Stimulated activated CD4-positive, alpha-beta T cell treated with anti-CD3 and anti-CD28 coated beads, TNF-alpha, amount 100 ng/mL, for 24 hours (primary cell): ENCODE measurements around the gene EGFL6.
A peak's percentile ranks its signal among the peaks of the same experiment; 100 is the strongest.
"Not testable (repeated sequence)": the region's sequence is repeated elsewhere in the genome, so short reads cannot be mapped to it uniquely, and the experiment has no call there.

Experiments
- DNase-seq, 3 experiments: peaks; one replicate each; pipeline ENCODE4 v3.0.0-alpha.2; 2020; ENCODE audit warnings: low read depth in 3 of 3

Gene EGFL6

DNA sequence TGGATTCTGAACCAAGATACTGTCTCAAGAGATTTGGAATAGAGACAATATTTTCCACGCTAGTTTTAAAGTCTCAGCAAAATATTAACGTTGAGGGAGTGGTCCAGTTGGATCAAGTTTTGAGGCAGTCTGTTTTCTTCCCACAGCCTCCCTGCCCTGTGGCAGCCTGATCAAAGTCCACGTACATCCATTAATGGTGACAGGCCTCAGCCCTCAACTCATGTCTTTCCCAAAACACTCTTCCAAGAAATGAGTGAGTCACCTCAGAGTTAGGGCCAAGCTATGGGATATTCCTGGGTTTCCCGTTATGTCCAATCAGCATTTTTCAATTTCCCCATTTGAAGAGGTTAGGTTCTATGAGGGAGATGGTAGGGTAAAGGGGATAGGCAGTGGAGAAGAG, 28.5 kb downstream of the EGFL6 start:
- no peak for DNase-seq

DNA sequence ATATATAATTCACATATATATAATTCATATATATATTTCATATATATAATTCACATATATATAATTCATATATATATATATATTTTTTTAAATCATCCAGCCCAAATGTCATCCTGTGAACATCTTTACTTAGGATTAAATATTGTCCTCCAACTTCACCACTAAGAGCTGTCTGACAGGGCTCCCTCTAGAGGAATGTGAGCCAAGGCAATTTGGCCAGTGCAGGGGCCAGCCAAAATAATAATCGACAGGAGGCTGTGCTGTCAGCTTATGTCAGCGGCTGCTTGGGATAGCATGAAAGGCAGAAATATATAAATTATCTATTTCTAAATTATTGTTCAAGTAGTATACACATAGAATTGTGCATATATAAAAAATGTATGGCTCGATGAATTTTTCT, 29.5 kb downstream of the EGFL6 start:
- DNase-seq, result no peak

DNA sequence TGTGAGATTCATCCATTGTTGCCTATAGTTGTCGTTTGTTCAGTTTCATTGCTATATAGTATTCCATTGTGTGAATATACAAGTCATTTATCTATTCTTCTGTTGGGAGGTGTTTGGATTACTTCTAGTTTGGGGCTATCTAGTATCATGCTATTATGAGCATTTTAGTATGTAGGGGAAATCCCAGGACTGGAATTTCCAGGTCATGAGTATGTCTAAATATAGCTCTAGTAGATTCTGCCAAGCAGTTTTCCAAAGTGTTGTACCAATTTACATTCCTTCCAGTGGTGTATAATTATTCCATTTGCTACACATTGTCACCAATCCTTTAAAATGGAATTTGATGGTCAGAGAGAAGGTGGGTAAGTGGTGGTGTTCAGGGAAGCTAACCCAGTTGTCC, 30.1 kb downstream of the EGFL6 start:
- DNase-seq, result no peak

DNA sequence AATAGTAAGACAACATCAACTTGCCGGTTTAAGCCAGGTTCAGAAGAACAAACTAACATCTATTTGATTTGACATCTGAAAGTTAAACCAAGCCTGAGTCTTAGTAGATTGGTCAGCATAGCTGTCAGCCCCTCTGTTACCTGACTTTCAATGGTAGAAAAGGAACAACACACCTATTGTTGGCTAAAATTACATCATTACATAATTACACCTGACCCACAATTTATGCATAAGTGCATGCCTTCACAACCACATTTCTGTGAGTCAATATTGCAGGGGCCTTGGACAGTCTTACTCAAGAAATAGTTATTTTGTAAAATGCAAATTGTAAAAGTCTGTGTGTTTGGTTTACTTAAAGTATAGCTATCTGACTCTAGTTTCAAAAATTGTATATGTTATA, 36.2 kb downstream of the EGFL6 start:
- no peak for DNase-seq

GRCh38 chrX:13607331-13607995, 38.1 kb downstream of the EGFL6 start:
- DNase-seq, result no peak

GRCh38 chrX:13607996-13608365, 38.6 kb downstream of the EGFL6 start:
- no peak for DNase-seq

- no peak for DNase-seq
Measured at GRCh38 chrX:13614154-13614553, 44.8 kb downstream of the EGFL6 start.

- no peak for DNase-seq
Measured at GRCh38 chrX:13620207-13620606, 50.8 kb downstream of the EGFL6 start.

GRCh38 chrX:13622401-13622964, 53.1 kb downstream of the EGFL6 start:
- DNase-seq, result no peak

GRCh38 chrX:13627306-13627705, 57.9 kb downstream of the EGFL6 start:
- DNase-seq, result no peak

DNA sequence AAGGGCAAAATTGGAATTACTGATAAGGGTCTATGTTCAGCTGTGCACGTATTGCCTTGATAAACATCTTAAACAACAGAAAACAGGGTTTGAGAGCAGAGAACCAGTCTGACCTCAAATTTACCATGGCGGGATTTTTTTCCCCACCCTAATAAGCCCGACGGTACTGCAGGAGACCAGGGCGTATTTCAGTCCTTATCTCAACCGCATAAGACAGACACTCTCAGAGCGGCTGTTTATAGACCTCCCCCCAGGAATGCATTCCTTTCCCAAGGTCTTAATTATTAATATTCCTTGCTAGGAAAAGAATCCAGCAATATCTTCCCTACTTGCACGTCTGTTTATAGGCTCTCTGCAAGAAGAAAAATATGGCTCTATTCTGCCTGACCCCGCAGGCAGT, 67.8 kb downstream of the EGFL6 start:
- not testable (repeated sequence) for DNase-seq

DNA sequence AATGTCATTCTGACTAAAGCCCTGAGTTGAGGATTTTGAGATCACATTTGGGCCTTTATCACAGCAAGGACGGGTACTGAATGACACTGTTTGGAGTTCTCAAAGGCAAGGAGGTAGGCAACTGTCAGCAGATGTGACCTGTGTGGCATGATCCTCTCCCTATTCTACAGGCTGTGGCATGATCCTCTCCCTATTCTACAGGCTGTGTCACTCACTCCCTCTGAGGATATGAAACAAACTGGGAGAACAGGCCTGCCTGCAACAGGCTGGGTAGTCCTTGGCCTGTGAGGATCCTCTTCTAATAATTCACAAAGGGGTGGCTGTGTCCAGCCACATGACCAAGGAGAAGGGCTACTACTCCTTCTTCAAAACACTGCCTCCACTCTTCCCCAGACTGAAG, 68.6 kb downstream of the EGFL6 start:
- no peak for DNase-seq

- no peak for DNase-seq
Measured at GRCh38 chrX:13638826-13639225, 69.4 kb downstream of the EGFL6 start.

DNA sequence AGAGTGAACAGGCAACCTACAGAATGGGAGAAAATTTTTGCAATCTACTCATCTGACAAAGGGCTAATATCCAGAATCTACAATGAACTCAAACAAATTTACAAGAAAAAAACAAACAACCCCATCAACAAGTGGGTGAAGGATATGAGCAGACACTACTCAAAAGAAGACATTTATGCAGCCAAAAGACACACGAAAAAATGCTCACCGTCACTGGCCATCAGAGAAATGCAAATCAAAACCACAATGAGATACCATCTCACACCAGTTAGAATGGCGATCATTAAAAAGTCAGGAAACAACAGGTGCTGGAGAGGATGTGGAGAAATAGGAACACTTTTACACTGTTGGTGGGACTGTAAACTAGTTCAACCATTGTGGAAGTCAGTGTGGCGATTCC, 72.3 kb downstream of the EGFL6 start:
- DNase-seq, result not testable (repeated sequence)

DNA sequence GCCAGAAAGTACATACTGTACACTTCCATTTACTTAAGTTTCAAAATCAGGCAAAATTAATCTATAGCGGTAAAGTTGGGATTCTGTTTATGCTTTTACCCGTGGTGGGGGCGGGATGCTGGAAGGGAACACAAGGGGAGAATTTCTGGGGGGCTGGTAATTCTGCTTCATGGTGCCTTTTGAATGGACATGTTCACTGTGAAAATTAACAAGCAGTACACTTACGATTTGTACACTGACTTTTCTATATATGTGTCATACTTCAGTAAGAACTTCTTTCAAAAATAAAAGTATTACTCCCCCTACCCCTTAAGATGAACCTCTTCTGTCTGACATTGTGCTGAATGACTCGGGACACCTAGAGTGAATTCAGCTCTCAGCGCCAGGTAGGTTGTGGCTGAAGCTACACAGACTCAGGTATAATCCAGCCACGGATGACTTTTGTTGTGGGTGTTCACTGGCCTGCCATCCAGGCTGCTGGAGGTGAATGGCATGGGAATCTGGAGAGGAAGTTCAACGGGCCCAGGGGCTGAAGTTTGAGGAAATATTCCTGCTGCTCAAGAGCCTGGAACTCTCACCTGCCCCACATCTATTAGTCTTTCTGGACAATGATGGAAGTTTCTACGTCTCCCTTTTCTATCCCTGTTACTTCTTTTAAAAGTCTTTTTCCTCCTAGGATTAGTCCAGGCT, 76.2 kb downstream of the EGFL6 start:
- DNase-seq, result no peak

- peak in 2 of 3 experiments; percentile 10 to 21 for DNase-seq
Measured at GRCh38 chrX:13646154-13646549, 76.8 kb downstream of the EGFL6 start.

- DNase-seq, result peak; percentile 25 to 53 (median 25)
Measured at GRCh38 chrX:13647709-13648212, 78.4 kb downstream of the EGFL6 start.

GRCh38 chrX:13648336-13648735, 78.9 kb downstream of the EGFL6 start:
- DNase-seq, result not testable (repeated sequence)

GRCh38 chrX:13649838-13650237, 80.4 kb downstream of the EGFL6 start:
- DNase-seq, result no peak

DNA sequence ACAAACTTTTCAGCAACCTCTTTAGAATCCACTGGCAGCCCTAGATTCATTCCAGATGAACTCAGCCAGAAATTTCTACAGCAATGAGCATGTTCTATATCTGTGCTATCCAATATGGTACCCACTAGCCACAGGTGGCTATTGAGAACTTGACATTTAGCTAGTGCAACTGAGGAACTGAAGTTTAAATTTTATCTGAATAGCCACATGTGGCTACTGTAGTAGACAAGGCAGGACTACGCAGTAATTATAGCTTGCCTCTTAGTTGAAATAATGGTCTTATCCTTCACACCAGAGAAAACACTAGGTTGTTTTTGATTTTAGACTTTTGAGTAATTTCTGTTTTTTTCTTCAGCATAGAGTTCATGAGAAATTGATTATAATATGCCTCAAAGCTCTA, 80.9 kb downstream of the EGFL6 start:
- no peak for DNase-seq

GRCh38 chrX:13651150-13651549, 81.7 kb downstream of the EGFL6 start:
- DNase-seq, result no peak

- DNase-seq, result no peak
Measured at GRCh38 chrX:13652287-13652793, 82.9 kb downstream of the EGFL6 start.
